ENCODE data around the gene RPH3AL. TPM values are rescaled to one million over a fixed set of nuclear protein-coding genes. Genes with fewer than 3 reads are reported as not detected.

Gene RPH3AL
- total RNA-seq, 1 experiment from 2014 or later: 24.9 TPM

DNA sequence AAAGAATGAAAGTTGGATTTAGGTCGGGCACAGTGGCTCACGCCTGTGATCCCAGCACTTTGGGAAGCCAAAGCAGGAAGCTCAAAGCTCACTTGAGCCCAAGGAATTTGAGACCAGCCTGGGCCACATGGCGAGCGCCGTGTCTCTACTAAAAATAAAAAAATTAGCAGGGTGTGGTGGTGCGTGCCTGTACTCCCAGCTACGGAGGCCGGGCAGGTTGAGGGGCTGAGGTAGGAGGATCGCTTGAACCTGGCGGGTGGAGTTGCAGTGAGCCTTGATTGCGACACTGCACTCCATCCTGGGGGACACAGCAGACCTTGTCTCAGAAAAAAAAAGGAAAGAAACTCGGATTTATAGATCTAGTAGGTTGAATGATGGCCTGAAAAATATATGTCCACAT lies 37.4 kb upstream of the RPH3AL start:
- ATAC-seq (no peak), DNase-seq (no peak)
- Histone ChIP-seq H3K9me2 (replicated peaks; ENCODE audit: low read length) (no peaks in the 10 kb centered on the region), H3K36me3 (ENCODE audit: low read depth, low read length) (no peaks in the 10 kb centered on the region), H3K4me2 (ENCODE audit: low read length) (no peak overlapping the region), H3K27me3 (ENCODE audit: low read length) (no peaks in the 10 kb centered on the region), H3F3A (ENCODE audit: low read length, unreplicated experiment) (no peaks in the 10 kb centered on the region), H3K9me3 (ENCODE audit: low read length) (no peaks in the 10 kb centered on the region), H2AFZ (ENCODE audit: low read length) (no peak overlapping the region), H3K9ac (ENCODE audit: low read length) (no peak overlapping the region), H3K27ac (ENCODE audit: low read length) (no peak overlapping the region), H3K4me3 (ENCODE audit: low read length) (no peak overlapping the region), H3K79me2 (ENCODE audit: low read length) (no peaks in the 10 kb centered on the region), H3K4me1 (ENCODE audit: insufficient read depth, low read length) (no peaks in the 10 kb centered on the region; the same call in 1 of the 2 replicates), H4K20me1 (ENCODE audit: low read length) (no peaks in the 10 kb centered on the region)
- intact Hi-C loops (cut with micrococcal nuclease): no loop called here
- ChIA-PET CTCF (no interaction called here), POLR2A (ENCODE audit: unreplicated experiment) (no interaction called here)
- no peak for TF ChIP-seq EZH2 (IDR thresholded peaks at IDR 0.05; ENCODE audit: low read length, unreplicated experiment)
- TF ChIP-seq EZH2phosphoT487 (IDR thresholded peaks at IDR 0.05; ENCODE audit: borderline replicate concordance, low read length): no peak
- TF ChIP-seq, protein P1, sequence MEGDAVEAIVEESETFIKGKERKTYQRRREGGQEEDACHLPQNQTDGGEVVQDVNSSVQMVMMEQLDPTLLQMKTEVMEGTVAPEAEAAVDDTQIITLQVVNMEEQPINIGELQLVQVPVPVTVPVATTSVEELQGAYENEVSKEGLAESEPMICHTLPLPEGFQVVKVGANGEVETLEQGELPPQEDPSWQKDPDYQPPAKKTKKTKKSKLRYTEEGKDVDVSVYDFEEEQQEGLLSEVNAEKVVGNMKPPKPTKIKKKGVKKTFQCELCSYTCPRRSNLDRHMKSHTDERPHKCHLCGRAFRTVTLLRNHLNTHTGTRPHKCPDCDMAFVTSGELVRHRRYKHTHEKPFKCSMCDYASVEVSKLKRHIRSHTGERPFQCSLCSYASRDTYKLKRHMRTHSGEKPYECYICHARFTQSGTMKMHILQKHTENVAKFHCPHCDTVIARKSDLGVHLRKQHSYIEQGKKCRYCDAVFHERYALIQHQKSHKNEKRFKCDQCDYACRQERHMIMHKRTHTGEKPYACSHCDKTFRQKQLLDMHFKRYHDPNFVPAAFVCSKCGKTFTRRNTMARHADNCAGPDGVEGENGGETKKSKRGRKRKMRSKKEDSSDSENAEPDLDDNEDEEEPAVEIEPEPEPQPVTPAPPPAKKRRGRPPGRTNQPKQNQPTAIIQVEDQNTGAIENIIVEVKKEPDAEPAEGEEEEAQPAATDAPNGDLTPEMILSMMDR (conservative IDR thresholded peaks at IDR 0.05; ENCODE audit: low read depth, low read length): no peak
- BruUV-seq (replicated peaks): no TSS peak

GRCh38 chr17:388087-388486 lies 35.5 kb upstream of the RPH3AL start:
- no peaks in the 10 kb centered on the region for H3K36me3 ChIP-seq (ENCODE audit: low read depth, low read length)
- H3K9me2 ChIP-seq (replicated peaks; ENCODE audit: low read length): no peaks in the 10 kb centered on the region
- BruUV-seq (replicated peaks): no TSS peak
- no peaks in the 10 kb centered on the region for H3K9me3 ChIP-seq (ENCODE audit: low read length)
- TF ChIP-seq EZH2 (IDR thresholded peaks at IDR 0.05; ENCODE audit: low read length, unreplicated experiment): no peak
- TF ChIP-seq, protein P1 (conservative IDR thresholded peaks at IDR 0.05; ENCODE audit: low read depth, low read length): no peak
- ATAC-seq (no peak), DNase-seq (no peak)
- no peaks in the 10 kb centered on the region for H3F3A ChIP-seq (ENCODE audit: low read length, unreplicated experiment)
- H3K9ac ChIP-seq (ENCODE audit: low read length): no peak overlapping the region
- no peak overlapping the region for H3K4me3 ChIP-seq (ENCODE audit: low read length)
- ChIA-PET CTCF (no interaction called here), POLR2A (ENCODE audit: unreplicated experiment) (no interaction called here)
- H3K27ac ChIP-seq (ENCODE audit: low read length): no peak overlapping the region
- intact Hi-C loops (cut with micrococcal nuclease): no loop called here
- H3K79me2 ChIP-seq (ENCODE audit: low read length): no peaks in the 10 kb centered on the region
- no peak overlapping the region for H3K4me2 ChIP-seq (ENCODE audit: low read length)
- no peaks in the 10 kb centered on the region; the same call in 1 of the 2 replicates for H3K4me1 ChIP-seq (ENCODE audit: insufficient read depth, low read length)
- no peaks in the 10 kb centered on the region for H4K20me1 ChIP-seq (ENCODE audit: low read length)
- no peak overlapping the region for H2AFZ ChIP-seq (ENCODE audit: low read length)
- no peaks in the 10 kb centered on the region for H3K27me3 ChIP-seq (ENCODE audit: low read length)

DNA sequence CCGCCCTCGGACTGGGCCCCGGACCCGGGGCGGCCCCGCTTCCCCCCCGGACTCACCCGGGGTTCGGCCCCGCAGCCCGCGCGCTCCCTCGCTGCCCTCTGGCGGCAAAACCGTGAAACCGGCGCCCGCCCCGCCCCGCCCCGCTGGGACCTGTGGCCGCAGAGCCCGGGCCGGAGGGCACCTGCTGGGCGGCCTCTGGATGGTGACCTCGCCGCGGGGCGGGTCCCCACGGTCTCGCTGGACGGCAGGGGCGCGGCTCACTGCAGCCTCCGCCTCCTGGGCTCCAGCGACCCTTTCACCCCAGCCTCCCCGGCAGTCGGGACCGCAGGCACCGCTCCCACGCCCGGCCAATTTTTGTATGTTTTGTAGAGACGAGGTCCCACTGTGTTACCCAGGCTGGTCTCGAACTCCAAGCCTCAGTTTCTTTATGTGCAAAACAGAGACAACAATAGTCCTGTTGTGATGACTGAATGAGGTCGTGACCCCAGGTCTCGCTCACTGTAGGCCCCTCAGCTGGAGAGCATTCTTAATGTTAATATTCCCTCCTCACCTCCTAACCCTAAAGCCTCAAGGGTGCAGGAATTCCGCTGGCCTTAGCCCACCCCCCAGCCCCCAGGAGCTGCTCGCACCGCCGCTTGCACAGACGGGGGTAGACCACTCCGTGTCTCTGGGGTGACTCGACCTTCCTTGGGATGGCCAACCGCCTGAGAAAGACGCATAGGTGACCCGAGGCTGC lies 33.7 kb upstream of the RPH3AL start:
- no peaks in the 10 kb centered on the region for H3F3A ChIP-seq (ENCODE audit: low read length, unreplicated experiment)
- TF ChIP-seq, protein P1 (conservative IDR thresholded peaks at IDR 0.05; ENCODE audit: low read depth, low read length): peak; percentile 26; the same call in 1 of the 2 replicates
- TF ChIP-seq EZH2 (IDR thresholded peaks at IDR 0.05; ENCODE audit: low read length, unreplicated experiment): no peak
- no peaks in the 10 kb centered on the region for H4K20me1 ChIP-seq (ENCODE audit: low read length)
- no peaks in the 10 kb centered on the region for H3K36me3 ChIP-seq (ENCODE audit: low read depth, low read length)
- CTCF ChIA-PET: interaction anchor here (0.7 kb wide), 1 partner anchor 182 kb away, joined by 9 read pairs; no protein-coding TSS in a partner anchor
- no peaks in the 10 kb centered on the region; the same call in 1 of the 2 replicates for H3K4me1 ChIP-seq (ENCODE audit: insufficient read depth, low read length)
- 0 out of 2 replicates have a peak overlapping the region, but pooled peaks have one; percentile 43 for H3K4me3 ChIP-seq (ENCODE audit: low read length)
- no peaks in the 10 kb centered on the region for H3K27me3 ChIP-seq (ENCODE audit: low read length)
- no peaks in the 10 kb centered on the region for H3K79me2 ChIP-seq (ENCODE audit: low read length)
- H3K9me3 ChIP-seq (ENCODE audit: low read length): no peaks in the 10 kb centered on the region
- H2AFZ ChIP-seq (ENCODE audit: low read length): 0 out of 2 replicates have a peak overlapping the region, but pooled peaks have one; percentile 43
- H3K4me2 ChIP-seq (ENCODE audit: low read length): peak overlapping the region; percentile 68
- peak; percentile 89 for ATAC-seq
- POLR2A ChIA-PET (ENCODE audit: unreplicated experiment): no interaction called here
- intact Hi-C loops (cut with micrococcal nuclease): no loop called here
- no TSS peak for BruUV-seq (replicated peaks)
- peak; percentile 43 for DNase-seq
- no peak overlapping the region for H3K9ac ChIP-seq (ENCODE audit: low read length)
- H3K27ac ChIP-seq (ENCODE audit: low read length): no peak overlapping the region
- H3K9me2 ChIP-seq (replicated peaks; ENCODE audit: low read length): no peaks in the 10 kb centered on the region

Data from PC-3 (cell line).